Nephron (organoid): ENCODE measurements around the gene HDAC4.

Source experiments
- H3K27ac Mint-ChIP-seq, 3 experiments: 2 replicates each; pipeline ENCODE4 v1.8.0; 2020; ENCODE audit warnings: mixed read lengths in 3 of 3, mild to moderate bottlenecking in 2 of 3, moderate library complexity in 1 of 3
- H3K27me3 Mint-ChIP-seq: 2 replicates; pipeline ENCODE4 v1.8.0; 2021; ENCODE audit warnings: low read depth, mild to moderate bottlenecking, moderate library complexity, mixed read lengths
- H3K36me3 Mint-ChIP-seq: 2 replicates; pipeline ENCODE4 v1.8.0; 2020; ENCODE audit warnings: low read depth, mixed read lengths
- H3K4me1 Mint-ChIP-seq: 2 replicates; pipeline ENCODE4 v1.8.0; 2020; ENCODE audit warnings: mixed read lengths
- H3K4me3 Mint-ChIP-seq, 3 experiments: 2 replicates each; pipeline ENCODE4 v1.8.0; 2020; ENCODE audit warnings: mild to moderate bottlenecking in 3 of 3, mixed read lengths in 3 of 3, moderate library complexity in 2 of 3
- H3K9me3 Mint-ChIP-seq: 2 replicates; pipeline ENCODE4 v1.8.0; 2020; ENCODE audit warnings: mixed read lengths
- CTCF ChIP-seq, 3 experiments: fragments of 200-600 bp; sonication (generic); IDR thresholded peaks; one replicate each; pipeline ENCODE4 v1.5.0; 2021; ENCODE audit warnings: antibody characterized with exemption in 3 of 3; ENCODE audit not compliant: unreplicated experiment in 3 of 3

HDAC4 gene

GRCh38 chr2:239355139-239355538, 45.7 kb downstream of the HDAC4 start:
- Mint-ChIP-seq H3K4me3 (no peak overlapping the region), H3K27ac (no peak overlapping the region), H3K4me1 (peaks cover 6% of the 10 kb centered on the region), H3K27me3 (peaks cover 3% of the 10 kb centered on the region), H3K36me3 (peaks cover 45% of the 10 kb centered on the region), H3K9me3 (peaks cover 18% of the 10 kb centered on the region)
- no peak for TF ChIP-seq CTCF (IDR thresholded peaks at IDR 0.05; ENCODE audit: unreplicated experiment in 3 of 3)

GRCh38 chr2:239354791-239355136, 46.1 kb downstream of the HDAC4 start:
- H3K4me1 Mint-ChIP-seq = peaks cover 6% of the 10 kb centered on the region
- TF ChIP-seq CTCF (IDR thresholded peaks at IDR 0.05; ENCODE audit: unreplicated experiment in 3 of 3) = no peak
- no peak overlapping the region for H3K4me3 Mint-ChIP-seq
- H3K27me3 Mint-ChIP-seq = peaks cover 3% of the 10 kb centered on the region
- H3K36me3 Mint-ChIP-seq = peaks cover 45% of the 10 kb centered on the region
- no peak overlapping the region for H3K27ac Mint-ChIP-seq
- H3K9me3 Mint-ChIP-seq = peaks cover 18% of the 10 kb centered on the region

- TF ChIP-seq CTCF (IDR thresholded peaks at IDR 0.05; ENCODE audit: unreplicated experiment in 3 of 3) = no peak
- no peak overlapping the region for H3K4me3 Mint-ChIP-seq
- H3K4me1 Mint-ChIP-seq = peaks cover 6% of the 10 kb centered on the region
- peaks cover 3% of the 10 kb centered on the region for H3K27me3 Mint-ChIP-seq
- H3K9me3 Mint-ChIP-seq = peaks cover 18% of the 10 kb centered on the region
- H3K36me3 Mint-ChIP-seq = peaks cover 45% of the 10 kb centered on the region
- no peak overlapping the region for H3K27ac Mint-ChIP-seq
These were observed 46.6 kb downstream of the HDAC4 start for GRCh38 chr2:239354132-239354790.

- peaks cover 18% of the 10 kb centered on the region for H3K9me3 Mint-ChIP-seq
- H3K4me1 Mint-ChIP-seq = peaks cover 6% of the 10 kb centered on the region
- no peak overlapping the region for H3K27ac Mint-ChIP-seq
- no peak overlapping the region for H3K4me3 Mint-ChIP-seq
- peaks cover 45% of the 10 kb centered on the region for H3K36me3 Mint-ChIP-seq
- no peak for TF ChIP-seq CTCF (IDR thresholded peaks at IDR 0.05; ENCODE audit: unreplicated experiment in 3 of 3)
- peaks cover 3% of the 10 kb centered on the region for H3K27me3 Mint-ChIP-seq
These were observed 47.1 kb downstream of the HDAC4 start for GRCh38 chr2:239353692-239354091.

GRCh38 chr2:239351687-239352086, 49.1 kb downstream of the HDAC4 start:
- Mint-ChIP-seq H3K4me3 (no peak overlapping the region), H3K27ac (no peak overlapping the region), H3K36me3 (peaks cover 36% of the 10 kb centered on the region), H3K4me1 (peaks cover 6% of the 10 kb centered on the region), H3K27me3 (no peaks in the 10 kb centered on the region), H3K9me3 (peaks cover 14% of the 10 kb centered on the region)
- TF ChIP-seq CTCF (IDR thresholded peaks at IDR 0.05; ENCODE audit: unreplicated experiment in 3 of 3) = no peak

GRCh38 chr2:239349453-239350135, 51.2 kb downstream of the HDAC4 start:
- H3K4me1 Mint-ChIP-seq = peaks cover 6% of the 10 kb centered on the region
- H3K36me3 Mint-ChIP-seq = peaks cover 23% of the 10 kb centered on the region
- no peak for TF ChIP-seq CTCF (IDR thresholded peaks at IDR 0.05; ENCODE audit: unreplicated experiment in 3 of 3)
- H3K9me3 Mint-ChIP-seq = peaks cover 4% of the 10 kb centered on the region
- no peaks in the 10 kb centered on the region for H3K27me3 Mint-ChIP-seq
- no peak overlapping the region for H3K27ac Mint-ChIP-seq
- no peak overlapping the region for H3K4me3 Mint-ChIP-seq
